Panc1 (cell line): ENCODE data around the gene KCP. TPM values are rescaled to one million over a fixed set of nuclear protein-coding genes. Genes with fewer than 3 reads are reported as not detected.

Experiments
- ATAC-seq: fragments of 200-7000 bp; cut with Tn5 transposase; 2 replicates; pipeline ENCODE4 v1.9.1; 2020; ENCODE audit warnings: mild to moderate bottlenecking, moderate library complexity
- BruUV-seq: library from RNA; stranded (reverse); fragments of 400-500 nt; replicated peaks from 2 replicates; lab custom pipeline; 2021; lab: Mats Ljungman, UMichigan
- CTCF ChIA-PET: fragments of 300-600 bp; sonication (Branson Sonifier 250); formaldehyde crosslinking; loops from one replicate; lab custom pipeline; 2022; ENCODE audit warnings: antibody characterized with exemption; lab: Charles Lee
- POLR2A ChIA-PET: fragments of 300-600 bp; sonication (Branson Sonifier 250); formaldehyde crosslinking; loops from one replicate; lab custom pipeline; 2022; ENCODE audit warnings: antibody characterized with exemption; lab: Charles Lee
- DNase-seq: peaks from one replicate; pipeline ENCODE4 v3.0.0-alpha.2; 2010; ENCODE audit warnings: low read depth, low spot score
- H3K27ac ChIP-seq: 2 replicates; pipeline ENCODE4 v1.5.1; 2011; ENCODE audit warnings: mild to moderate bottlenecking, low read length, inconsistent platforms
- H3K27me3 ChIP-seq: fragments of 200-500 bp; sonication (Bioruptor generic); 2 replicates; pipeline ENCODE4 v1.6.0; 2014; ENCODE audit warnings: low read length, inconsistent platforms; ENCODE audit not compliant: control insufficient read depth, insufficient read depth
- H3K36me3 ChIP-seq: fragments of 200-500 bp; sonication (Bioruptor generic); 2 replicates; pipeline ENCODE4 v1.5.1; 2014; ENCODE audit warnings: inconsistent platforms, mild to moderate bottlenecking, low read length, moderate library complexity; ENCODE audit not compliant: control insufficient read depth, insufficient read depth
- H3K4me1 ChIP-seq: 2 replicates; pipeline ENCODE4 v1.5.1; 2011; ENCODE audit warnings: inconsistent platforms, mild to moderate bottlenecking, low read length, moderate library complexity; ENCODE audit not compliant: control insufficient read depth, insufficient read depth
- H3K4me3 ChIP-seq, 2 experiments: 2 replicates each; pipeline ENCODE4 v1.5.1; 2011 to 2012; ENCODE audit warnings: low read depth in 2 of 2, low read length in 2 of 2, mild to moderate bottlenecking in 2 of 2, inconsistent platforms in 1 of 2, moderate library complexity in 1 of 2
- H3K9me3 ChIP-seq: fragments of 200-500 bp; sonication (Bioruptor generic); 2 replicates; pipeline ENCODE4 v1.5.1; 2014; ENCODE audit warnings: low read depth, mild to moderate bottlenecking, inconsistent platforms, low read length, moderate library complexity; ENCODE audit not compliant: control insufficient read depth, insufficient read depth
- POLR2AphosphoS5 ChIP-seq: IDR thresholded peaks from 2 replicates; pipeline ENCODE4 v1.6.1; 2012; ENCODE audit warnings: mild to moderate bottlenecking, low read depth, low read length, moderate library complexity
- SIN3A ChIP-seq: IDR thresholded peaks from 2 replicates; pipeline ENCODE4 v1.6.1; 2012; ENCODE audit warnings: low read depth, mild to moderate bottlenecking, low read length, moderate library complexity, borderline replicate concordance; ENCODE audit not compliant: insufficient read depth
- TCF7L2 ChIP-seq: IDR thresholded peaks from 2 replicates; pipeline ENCODE4 v1.6.1; 2011; ENCODE audit warnings: mild to moderate bottlenecking, low read depth, low read length, inconsistent platforms
- in situ Hi-C: cut with HindIII; loops from 2 replicates; pipeline ENCODE4 v1.10.0; 2016; ENCODE audit warnings: low sequenced_read_pairs, low pct_unique_long_range_greater_than_20kb
- intact Hi-C: fragments of 100-400 bp; cut with micrococcal nuclease; formaldehyde crosslinking; loops from one replicate; pipeline ENCODE4 v1.10.0; 2022; ENCODE audit not compliant: unreplicated experiment
- total RNA-seq: library from RNA; stranded (reverse); gene quantifications from one replicate; pipeline ENCODE4 v1.2.1, GENCODE V29; 2021; ENCODE audit not compliant: unreplicated experiment
- TF ChIP-seq, protein P1 (sequence below): fragments of 450-650 bp; IDR thresholded peaks from 2 replicates; pipeline ENCODE4 v1.5.1; 2017; ENCODE audit warnings: mild to moderate bottlenecking
- TF ChIP-seq, protein P2 (sequence below), 2 experiments: IDR thresholded peaks; 2 replicates each; pipeline ENCODE4 v1.6.1; 2011 to 2012; ENCODE audit warnings: low read depth in 2 of 2, control low read depth in 1 of 2, low read length in 1 of 2, mild to moderate bottlenecking in 1 of 2, moderate library complexity in 1 of 2; ENCODE audit not compliant: insufficient read depth in 1 of 2

The KCP gene
- total RNA-seq, 1 experiment from 2014 or later, result 0.13 TPM

- no peaks in the 10 kb centered on the region for H3K4me1 ChIP-seq
- TF ChIP-seq SIN3A (no peak), TCF7L2 (no peak), POLR2AphosphoS5 (no peak)
- TF ChIP-seq, protein P1, sequence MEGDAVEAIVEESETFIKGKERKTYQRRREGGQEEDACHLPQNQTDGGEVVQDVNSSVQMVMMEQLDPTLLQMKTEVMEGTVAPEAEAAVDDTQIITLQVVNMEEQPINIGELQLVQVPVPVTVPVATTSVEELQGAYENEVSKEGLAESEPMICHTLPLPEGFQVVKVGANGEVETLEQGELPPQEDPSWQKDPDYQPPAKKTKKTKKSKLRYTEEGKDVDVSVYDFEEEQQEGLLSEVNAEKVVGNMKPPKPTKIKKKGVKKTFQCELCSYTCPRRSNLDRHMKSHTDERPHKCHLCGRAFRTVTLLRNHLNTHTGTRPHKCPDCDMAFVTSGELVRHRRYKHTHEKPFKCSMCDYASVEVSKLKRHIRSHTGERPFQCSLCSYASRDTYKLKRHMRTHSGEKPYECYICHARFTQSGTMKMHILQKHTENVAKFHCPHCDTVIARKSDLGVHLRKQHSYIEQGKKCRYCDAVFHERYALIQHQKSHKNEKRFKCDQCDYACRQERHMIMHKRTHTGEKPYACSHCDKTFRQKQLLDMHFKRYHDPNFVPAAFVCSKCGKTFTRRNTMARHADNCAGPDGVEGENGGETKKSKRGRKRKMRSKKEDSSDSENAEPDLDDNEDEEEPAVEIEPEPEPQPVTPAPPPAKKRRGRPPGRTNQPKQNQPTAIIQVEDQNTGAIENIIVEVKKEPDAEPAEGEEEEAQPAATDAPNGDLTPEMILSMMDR, result no peak
- TF ChIP-seq, protein P2, sequence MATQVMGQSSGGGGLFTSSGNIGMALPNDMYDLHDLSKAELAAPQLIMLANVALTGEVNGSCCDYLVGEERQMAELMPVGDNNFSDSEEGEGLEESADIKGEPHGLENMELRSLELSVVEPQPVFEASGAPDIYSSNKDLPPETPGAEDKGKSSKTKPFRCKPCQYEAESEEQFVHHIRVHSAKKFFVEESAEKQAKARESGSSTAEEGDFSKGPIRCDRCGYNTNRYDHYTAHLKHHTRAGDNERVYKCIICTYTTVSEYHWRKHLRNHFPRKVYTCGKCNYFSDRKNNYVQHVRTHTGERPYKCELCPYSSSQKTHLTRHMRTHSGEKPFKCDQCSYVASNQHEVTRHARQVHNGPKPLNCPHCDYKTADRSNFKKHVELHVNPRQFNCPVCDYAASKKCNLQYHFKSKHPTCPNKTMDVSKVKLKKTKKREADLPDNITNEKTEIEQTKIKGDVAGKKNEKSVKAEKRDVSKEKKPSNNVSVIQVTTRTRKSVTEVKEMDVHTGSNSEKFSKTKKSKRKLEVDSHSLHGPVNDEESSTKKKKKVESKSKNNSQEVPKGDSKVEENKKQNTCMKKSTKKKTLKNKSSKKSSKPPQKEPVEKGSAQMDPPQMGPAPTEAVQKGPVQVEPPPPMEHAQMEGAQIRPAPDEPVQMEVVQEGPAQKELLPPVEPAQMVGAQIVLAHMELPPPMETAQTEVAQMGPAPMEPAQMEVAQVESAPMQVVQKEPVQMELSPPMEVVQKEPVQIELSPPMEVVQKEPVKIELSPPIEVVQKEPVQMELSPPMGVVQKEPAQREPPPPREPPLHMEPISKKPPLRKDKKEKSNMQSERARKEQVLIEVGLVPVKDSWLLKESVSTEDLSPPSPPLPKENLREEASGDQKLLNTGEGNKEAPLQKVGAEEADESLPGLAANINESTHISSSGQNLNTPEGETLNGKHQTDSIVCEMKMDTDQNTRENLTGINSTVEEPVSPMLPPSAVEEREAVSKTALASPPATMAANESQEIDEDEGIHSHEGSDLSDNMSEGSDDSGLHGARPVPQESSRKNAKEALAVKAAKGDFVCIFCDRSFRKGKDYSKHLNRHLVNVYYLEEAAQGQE (IDR thresholded peaks at IDR 0.05; ENCODE audit: insufficient read depth in 1 of 2, low read depth in 2 of 2, low read length in 1 of 2), result no peak
- intact Hi-C loops (no loop called here), in situ Hi-C loops (no loop called here)
- H3K27me3 ChIP-seq, result peaks cover 2% of the 10 kb centered on the region; the same call in 1 of the 2 replicates
- no peak for DNase-seq
- POLR2A ChIA-PET, result no interaction called here
- no peaks in the 10 kb centered on the region for H3K9me3 ChIP-seq
- CTCF ChIA-PET, result no interaction called here
- H3K4me3 ChIP-seq, result no peak overlapping the region
- BruUV-seq, result no TSS peak
- H3K27ac ChIP-seq, result no peak overlapping the region
- H3K36me3 ChIP-seq, result no peaks in the 10 kb centered on the region
- ATAC-seq, result no peak
Measured at GRCh38 chr7:128928882-128929788, 18.6 kb upstream of the KCP start.

- ATAC-seq (no peak), DNase-seq (no peak)
- no peaks in the 10 kb centered on the region for H3K36me3 ChIP-seq
- POLR2A ChIA-PET, result no interaction called here
- no peak overlapping the region for H3K27ac ChIP-seq
- no TSS peak for BruUV-seq
- no peaks in the 10 kb centered on the region for H3K4me1 ChIP-seq
- H3K27me3 ChIP-seq, result peaks cover 2% of the 10 kb centered on the region; the same call in 1 of the 2 replicates
- in situ Hi-C loops, result no loop called here
- intact Hi-C loops, result no loop called here
- H3K4me3 ChIP-seq, result no peak overlapping the region
- CTCF ChIA-PET, result no interaction called here
- no peaks in the 10 kb centered on the region for H3K9me3 ChIP-seq
- no peak for TF ChIP-seq POLR2AphosphoS5
Measured at GRCh38 chr7:128928159-128928813, 17.8 kb upstream of the KCP start.
